HCT116 (cell line): ENCODE results near the gene COX6A2.

Source experiments
- CEBPB ChIP-seq: IDR thresholded peaks from 2 replicates; pipeline ENCODE4 v1.6.1; 2012; ENCODE audit warnings: low read depth
- CTCF ChIP-seq, 3 experiments: fragments of 200-600 bp in 1 of 3; sonication (generic) in 1 of 3; IDR thresholded peaks in 2 of 3; conservative IDR thresholded peaks in 1 of 3; 2 replicates each; pipeline ENCODE4 v1.5.1; 2012 to 2017; ENCODE audit warnings: low read depth in 2 of 3, low read length in 2 of 3, antibody characterized with exemption in 1 of 3, borderline replicate concordance in 1 of 3, control low read depth in 1 of 3, mild to moderate bottlenecking in 1 of 3, mixed read lengths in 1 of 3, mixed run types in 1 of 3, moderate library complexity in 1 of 3; ENCODE audit not compliant: insufficient read depth in 1 of 3
- EGR1 ChIP-seq: IDR thresholded peaks from 2 replicates; pipeline ENCODE4 v1.6.1; 2012; ENCODE audit warnings: low read depth
- EZH2 ChIP-seq: fragments of 200-600 bp; sonication (generic); IDR thresholded peaks from 2 replicates; pipeline ENCODE4 v1.6.1; 2017; ENCODE audit warnings: antibody characterized with exemption, mixed run types
- EZH2phosphoT487 ChIP-seq: fragments of 200-600 bp; IDR thresholded peaks from 2 replicates; pipeline ENCODE4 v1.6.1; 2018; ENCODE audit warnings: antibody characterized with exemption, borderline replicate concordance
- POLR2A ChIP-seq: IDR thresholded peaks from 2 replicates; pipeline ENCODE4 v1.7.0; 2011; ENCODE audit warnings: borderline replicate concordance; ENCODE audit not compliant: insufficient read depth, insufficient read length; ENCODE audit errors: extremely low read depth
- POLR2AphosphoS5 ChIP-seq: IDR thresholded peaks from 2 replicates; pipeline ENCODE4 v1.6.1; 2011; ENCODE audit warnings: mild to moderate bottlenecking, low read depth, low read length, moderate library complexity
- RAD21 ChIP-seq: IDR thresholded peaks from 2 replicates; pipeline ENCODE4 v1.6.1; 2012; ENCODE audit warnings: low read depth, mild to moderate bottlenecking
- REST ChIP-seq: IDR thresholded peaks from 2 replicates; pipeline ENCODE4 v1.6.1; 2012; ENCODE audit warnings: low read depth
- SIN3A ChIP-seq: IDR thresholded peaks from 2 replicates; pipeline ENCODE4 v1.6.1; 2012; ENCODE audit warnings: low read depth
- TCF7L2 ChIP-seq: IDR thresholded peaks from 2 replicates; pipeline ENCODE4 v1.7.0; 2011; ENCODE audit warnings: borderline replicate concordance, inconsistent platforms; ENCODE audit not compliant: insufficient read depth, insufficient read length; ENCODE audit errors: extremely low read depth
- ZNF274 ChIP-seq: fragments of 200-500 bp; sonication (Bioruptor generic); IDR thresholded peaks from 2 replicates; pipeline ENCODE4 v1.6.1; 2014; ENCODE audit warnings: mild to moderate bottlenecking, low read depth, low read length, inconsistent platforms

- TF ChIP-seq CTCF (IDR thresholded peaks at IDR 0.05 in 2 of 3, conservative IDR thresholded peaks at IDR 0.05 in 1 of 3; ENCODE audit: borderline replicate concordance in 1 of 3, insufficient read depth in 1 of 3, low read depth in 2 of 3, low read length in 2 of 3): no peak
- TF ChIP-seq CEBPB: no peak
- no peak for TF ChIP-seq TCF7L2
- TF ChIP-seq EZH2phosphoT487: no peak
- no peak for TF ChIP-seq RAD21
- no peak for TF ChIP-seq POLR2A
- no peak for TF ChIP-seq POLR2AphosphoS5
- TF ChIP-seq EZH2: no peak
- TF ChIP-seq EGR1: no peak
- no peak for TF ChIP-seq SIN3A
- TF ChIP-seq ZNF274: no peak
- no peak for TF ChIP-seq REST
These were observed 42.5 kb upstream of the COX6A2 start for GRCh38 chr16:31470615-31471014.
